Ecto neural progenitor cell (in vitro differentiated cells): ENCODE results near the gene PROB1.
"Not testable (repeated sequence)": the region's sequence is repeated elsewhere in the genome, so short reads cannot be mapped to it uniquely, and the experiment has no call there.

ENCODE experiments used
- DNase-seq: peaks from one replicate; pipeline ENCODE4 v3.0.0-alpha.2; 2018; ENCODE audit warnings: low spot score

Gene PROB1

GRCh38 chr5:139391570-139392323 is 3.2 kb downstream of the PROB1 start:
- DNase-seq: no peak

DNA sequence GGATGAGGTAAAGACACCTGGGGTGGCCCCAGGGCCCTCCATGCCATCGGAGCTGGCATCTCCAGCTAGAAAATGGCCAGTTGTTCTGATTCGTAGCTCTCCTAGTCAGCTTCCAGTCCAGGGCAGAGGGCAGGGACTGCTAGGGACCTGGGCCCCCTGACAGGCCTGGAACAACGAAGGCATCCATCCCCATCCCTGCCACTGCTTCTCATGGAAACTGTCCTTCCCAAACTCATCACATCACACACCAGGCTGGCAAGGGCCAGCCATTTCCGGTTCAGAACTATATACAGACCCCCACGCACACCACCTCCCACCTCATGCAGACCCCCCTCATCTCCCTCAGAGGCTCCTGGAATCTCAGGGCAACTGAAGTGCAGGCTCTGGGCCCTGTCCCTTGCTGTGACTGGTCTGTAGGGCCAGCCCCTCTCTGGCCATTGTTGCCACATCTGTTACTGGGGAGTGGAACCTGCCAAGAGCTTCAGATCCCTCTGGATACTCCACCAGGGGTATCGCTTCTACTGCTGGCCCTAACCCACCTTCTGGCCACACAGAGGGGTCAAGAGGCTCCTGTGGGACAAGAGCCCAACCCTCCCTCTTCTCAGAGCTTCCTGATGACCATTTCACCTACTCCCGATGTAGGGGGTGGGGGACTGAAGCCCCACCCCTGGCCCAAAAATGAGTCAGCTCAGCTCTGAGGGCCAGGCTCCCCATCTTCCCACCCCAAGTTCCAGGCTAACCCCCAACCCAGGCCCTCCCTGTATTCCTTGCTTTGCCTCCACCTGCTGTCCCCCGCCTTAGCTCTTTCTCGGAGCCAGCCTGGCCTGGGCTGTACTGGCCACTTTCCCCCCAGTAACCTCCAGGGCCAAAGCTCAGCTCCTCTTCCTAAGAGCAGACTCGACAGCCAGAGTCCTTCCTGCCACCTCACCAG is 4.0 kb downstream of the PROB1 start:
- no peak for DNase-seq

DNA sequence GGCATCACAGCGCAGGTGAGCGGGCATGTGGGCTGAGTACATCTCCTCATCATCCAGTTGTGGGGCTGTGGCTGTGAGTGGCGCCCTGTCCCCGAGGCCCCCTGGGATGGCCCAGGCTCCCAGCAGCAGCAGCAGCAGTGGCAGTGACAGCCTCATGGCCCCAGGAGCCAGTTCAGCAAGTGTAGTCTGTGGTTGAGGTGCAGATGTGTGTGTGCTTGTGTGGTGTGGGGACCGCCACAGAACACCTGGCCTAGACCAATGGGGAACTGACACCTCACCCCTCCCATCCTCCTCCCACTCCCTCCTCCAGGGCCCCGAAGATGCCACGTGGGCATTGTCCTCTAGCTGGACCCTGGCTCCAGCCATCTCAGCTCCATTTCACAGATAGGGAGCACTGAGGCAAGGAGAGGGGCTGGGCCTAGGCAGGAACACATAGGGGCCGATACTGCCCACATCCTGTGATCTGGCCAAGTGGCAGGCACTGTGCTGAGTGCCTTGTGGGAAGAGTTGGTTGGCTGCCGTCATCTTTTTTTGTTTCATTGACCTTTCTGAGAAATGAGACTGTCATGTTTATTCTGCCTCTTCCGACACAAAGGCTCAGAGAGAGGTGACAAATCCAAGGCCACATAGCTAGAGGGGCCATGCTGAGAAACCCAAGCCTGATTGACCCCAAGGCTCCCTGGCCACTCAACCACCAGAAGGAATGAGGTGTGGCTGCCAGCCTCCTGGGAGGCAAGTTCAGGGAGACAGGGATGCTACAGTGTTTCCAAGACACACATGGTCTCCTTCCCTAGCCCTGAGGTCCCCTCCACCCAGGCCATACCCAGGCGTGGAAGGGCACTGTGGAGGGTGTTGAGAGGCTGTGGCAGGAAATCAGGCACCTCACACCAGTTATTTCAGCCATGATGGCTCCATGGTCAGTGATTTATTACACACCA is 4.9 kb downstream of the PROB1 start, which contains the start of gene MZB1:
MZB1 (minus strand) TSS at position 213 of the 938 bp plus-strand sequence; CDS start at position 156, 57 bp downstream.
- DNase-seq: no peak

- DNase-seq: no peak
These were observed 6.6 kb downstream of the PROB1 start for GRCh38 chr5:139388198-139388821.

- DNase-seq: no peak
These were observed 7.2 kb downstream of the PROB1 start for GRCh38 chr5:139387611-139388197.

- DNase-seq: not testable (repeated sequence)
These were observed 7.9 kb downstream of the PROB1 start for GRCh38 chr5:139386956-139387355.

- no peak for DNase-seq
These were observed 8.9 kb downstream of the PROB1 start for GRCh38 chr5:139386050-139386438.

GRCh38 chr5:139385061-139386049 is 9.5 kb downstream of the PROB1 start:
- DNase-seq: no peak

DNA sequence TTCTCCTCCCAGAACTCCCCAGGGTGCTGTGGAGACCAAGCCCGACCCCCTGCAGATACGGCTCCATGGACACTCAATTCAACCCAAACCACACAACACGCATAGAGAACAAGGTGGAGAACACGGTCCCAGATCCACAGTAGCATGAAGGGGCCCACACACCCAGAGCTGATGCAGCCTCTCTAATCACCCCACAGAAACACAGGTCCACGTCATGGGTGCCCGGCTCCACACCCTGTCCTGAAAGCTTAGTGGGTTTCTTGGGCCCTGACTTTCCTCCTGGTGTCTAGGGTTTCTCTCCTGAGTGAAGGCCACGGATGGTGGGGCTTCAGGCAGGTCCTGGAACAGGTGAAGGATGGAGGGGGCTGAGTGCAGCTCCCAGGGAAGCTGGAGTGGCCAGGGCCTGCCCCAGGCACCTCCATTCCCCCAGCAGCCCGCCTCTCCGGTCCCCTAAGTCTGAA is 10.3 kb downstream of the PROB1 start:
- DNase-seq: no peak

- DNase-seq: no peak
These were observed 10.8 kb downstream of the PROB1 start for GRCh38 chr5:139383993-139384590.

- no peak for DNase-seq
These were observed 11.5 kb downstream of the PROB1 start, which contains the start of gene SLC23A1 for GRCh38 chr5:139383275-139383992. Gene SLC23A1, minus strand, starts transcription at chr5:139383297. Its CDS starts 44 bp downstream, at chr5:139383253.

- no peak for DNase-seq
These were observed 12.1 kb downstream of the PROB1 start for GRCh38 chr5:139382807-139383206.

DNA sequence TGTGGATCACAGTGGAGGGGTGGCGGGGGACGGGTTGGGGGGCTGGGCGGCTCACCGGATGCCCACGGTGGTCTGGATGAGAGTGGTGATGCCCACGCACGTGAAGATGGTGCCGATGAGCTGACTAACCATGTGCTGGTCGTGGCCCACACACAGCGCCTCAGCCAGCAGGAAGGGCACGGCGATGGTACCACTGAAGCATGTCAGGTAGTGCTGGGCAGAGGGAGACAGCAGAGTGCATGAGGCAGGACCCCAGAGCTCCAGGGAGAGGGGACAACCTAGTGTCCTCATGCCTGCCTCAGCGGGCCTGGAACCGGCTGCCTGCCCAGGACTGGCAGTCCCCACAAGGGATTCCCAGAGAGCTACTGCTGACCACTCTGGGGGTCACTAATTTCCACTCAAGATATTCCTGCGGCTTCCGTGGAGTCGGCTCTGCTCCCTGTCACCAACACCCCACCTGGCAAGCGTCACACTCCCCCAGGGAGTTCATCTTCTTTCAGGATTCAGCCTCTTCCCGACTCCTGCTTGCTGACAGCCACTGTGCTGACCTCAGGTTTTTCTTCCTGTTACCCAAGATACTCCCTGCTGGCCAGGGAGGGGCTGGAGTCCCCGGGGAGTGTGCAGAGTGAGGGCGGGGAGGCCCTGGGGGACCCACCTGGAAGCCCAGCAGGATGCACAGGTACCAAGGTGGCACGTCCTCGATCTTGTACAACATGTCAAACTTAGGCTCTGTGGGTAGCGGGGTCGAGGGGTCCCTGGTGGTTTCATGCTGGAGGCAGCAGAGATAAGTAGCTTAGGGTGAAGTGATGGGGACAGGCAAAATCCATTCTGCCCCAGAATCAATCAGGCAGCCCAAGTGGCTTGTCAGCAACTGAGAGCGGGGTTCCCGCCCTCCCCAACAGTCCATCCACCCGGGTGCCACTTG is 12.8 kb downstream of the PROB1 start:
- no peak for DNase-seq

DNA sequence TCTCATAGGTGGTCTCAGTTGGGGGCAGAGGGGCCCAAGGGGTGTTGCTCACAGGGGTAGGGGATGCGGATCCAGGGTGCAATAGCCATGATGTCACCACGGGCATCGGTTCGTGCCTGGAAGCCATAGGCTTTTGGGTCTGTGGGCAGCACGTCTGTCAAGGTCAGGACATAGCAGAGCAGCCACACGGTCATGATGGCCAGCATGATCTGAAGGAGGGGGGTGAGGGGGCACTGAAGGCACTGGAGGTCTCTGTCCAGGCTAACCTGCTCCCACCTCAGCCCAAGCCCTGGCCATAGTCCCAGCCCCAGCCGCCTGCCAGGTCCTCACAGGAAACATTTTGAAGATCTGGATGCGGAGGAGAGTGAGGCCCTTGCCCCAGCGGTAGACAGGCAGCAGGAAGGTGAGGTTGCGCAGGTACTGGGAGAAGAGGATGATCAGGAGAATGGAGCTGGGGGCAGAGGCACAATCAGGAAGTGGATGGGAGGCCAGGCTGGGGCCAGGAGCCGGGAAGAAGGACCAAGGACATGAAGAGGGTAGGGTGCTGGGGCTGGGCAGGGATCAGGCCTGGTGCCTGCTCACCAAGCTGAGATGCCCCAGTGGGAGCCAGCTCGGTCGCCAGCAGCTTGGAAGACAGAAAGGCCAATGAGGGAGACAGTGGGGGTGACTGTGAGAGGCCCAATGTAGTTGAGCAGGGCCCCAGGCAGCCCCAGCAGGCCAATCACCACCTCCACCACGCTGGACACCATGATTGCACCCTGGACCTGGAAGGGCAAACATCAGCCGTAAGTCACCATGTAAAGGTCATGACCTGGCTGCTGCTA is 15.1 kb downstream of the PROB1 start:
- DNase-seq: no peak

- DNase-seq: no peak
These were observed 16.0 kb downstream of the PROB1 start for GRCh38 chr5:139378941-139379361.

DNA sequence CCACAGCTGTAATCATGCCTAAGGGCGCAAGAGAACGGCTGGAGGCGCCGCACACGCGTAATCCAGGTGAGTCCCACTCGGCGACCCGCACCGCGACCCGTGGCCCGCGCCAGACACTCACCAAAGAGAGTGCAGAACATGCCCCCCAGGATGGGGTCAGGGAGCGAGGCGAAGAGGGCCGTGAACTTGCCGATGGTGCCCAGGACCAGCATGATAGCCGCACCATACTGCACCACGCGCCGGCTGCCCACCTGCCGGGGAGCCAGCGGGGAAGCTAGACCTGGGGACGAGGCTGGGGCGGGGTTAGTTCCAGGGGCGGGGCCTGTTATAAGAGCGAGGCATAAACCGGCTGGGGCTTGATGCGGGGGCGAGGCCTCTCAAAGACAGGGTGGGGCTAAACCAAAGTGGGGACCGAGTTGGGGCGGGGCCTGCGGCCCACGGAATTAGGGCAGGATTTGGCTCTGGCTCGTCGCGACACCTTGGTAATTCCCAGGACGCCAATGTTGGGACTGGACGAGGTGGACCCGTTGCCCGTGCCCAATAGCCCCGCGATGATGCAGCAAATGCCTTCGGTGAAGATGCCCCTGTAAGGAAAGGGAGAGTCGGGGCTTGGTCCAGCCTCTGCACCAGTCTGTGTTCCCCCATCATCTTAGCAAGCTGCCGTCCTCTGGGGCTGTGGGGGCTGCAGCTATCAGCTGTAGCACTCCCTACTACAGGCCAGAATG is 16.6 kb downstream of the PROB1 start:
- DNase-seq: no peak
